HepG2 (cell line): ENCODE data around the gene NGEF. TPM values are rescaled to one million over a fixed set of nuclear protein-coding genes. Genes with fewer than 3 reads are reported as not detected.

Source experiments
- BCL6 ChIP-seq: IDR thresholded peaks from 2 replicates; pipeline ENCODE4 v1.6.1; 2016; ENCODE audit warnings: missing genetic modification reagents, missing compliant biosample characterization
- CREBL2 ChIP-seq: sonication (generic); formaldehyde crosslinking; IDR thresholded peaks from 2 replicates; pipeline ENCODE4 v1.8.1; 2023; ENCODE audit warnings: missing genetic modification reagents, mild to moderate bottlenecking, borderline replicate concordance
- ELF3 ChIP-seq: IDR thresholded peaks from 2 replicates; pipeline ENCODE4 v1.6.1; 2016; ENCODE audit warnings: missing genetic modification reagents, missing compliant biosample characterization
- HINFP ChIP-seq: sonication (generic); formaldehyde crosslinking; IDR thresholded peaks from 2 replicates; pipeline ENCODE4 v1.4.0; 2020; ENCODE audit warnings: low read depth, mild to moderate bottlenecking, missing genetic modification reagents
- KLF15 ChIP-seq: sonication (generic); formaldehyde crosslinking; IDR thresholded peaks from 2 replicates; pipeline ENCODE4 v1.8.1; 2023; ENCODE audit warnings: borderline replicate concordance, mild to moderate bottlenecking, inconsistent platforms, missing genetic modification reagents, mixed read lengths
- KMT2A ChIP-seq: sonication (generic); formaldehyde crosslinking; IDR thresholded peaks from 2 replicates; pipeline ENCODE4 v1.4.0; 2020; ENCODE audit warnings: missing genetic modification reagents
- LRRFIP1 ChIP-seq: sonication (generic); formaldehyde crosslinking; conservative IDR thresholded peaks from 2 replicates; pipeline ENCODE4 v1.4.0; 2020; ENCODE audit warnings: missing genetic modification reagents
- MEF2D ChIP-seq: sonication (generic); formaldehyde crosslinking; IDR thresholded peaks from 2 replicates; pipeline ENCODE4 v1.5.1; 2020; ENCODE audit warnings: mild to moderate bottlenecking, missing genetic modification reagents
- NFIB ChIP-seq: sonication (generic); formaldehyde crosslinking; IDR thresholded peaks from 2 replicates; pipeline ENCODE4 v1.9.0; 2021; ENCODE audit warnings: missing genetic modification reagents, mild to moderate bottlenecking, borderline replicate concordance
- NRL ChIP-seq: sonication (generic); formaldehyde crosslinking; IDR thresholded peaks from 2 replicates; pipeline ENCODE4 v1.5.0; 2020; ENCODE audit warnings: missing genetic modification reagents, mild to moderate bottlenecking, moderate library complexity, borderline replicate concordance
- PRMT3 ChIP-seq: sonication (generic); formaldehyde crosslinking; IDR thresholded peaks from 2 replicates; pipeline ENCODE4 v1.8.1; 2022; ENCODE audit warnings: low read depth, mild to moderate bottlenecking, moderate library complexity, missing genetic modification reagents, borderline replicate concordance
- SALL1 ChIP-seq: sonication (generic); formaldehyde crosslinking; IDR thresholded peaks from 2 replicates; pipeline ENCODE4 v1.8.0; 2022; ENCODE audit warnings: mild to moderate bottlenecking, missing genetic modification reagents
- TBL1XR1 ChIP-seq: fragments of 150-350 bp; IDR thresholded peaks from 2 replicates; pipeline ENCODE4 v1.6.1; 2014; ENCODE audit warnings: borderline replicate concordance, low read length; ENCODE audit not compliant: partially characterized antibody
- TFAP4 ChIP-seq: sonication (generic); IDR thresholded peaks from 2 replicates; pipeline ENCODE4 v1.6.1; 2016; ENCODE audit warnings: low read depth, borderline replicate concordance
- TOPORS ChIP-seq: sonication (generic); formaldehyde crosslinking; IDR thresholded peaks from 2 replicates; pipeline ENCODE4 v1.8.0; 2023; ENCODE audit warnings: mild to moderate bottlenecking, missing genetic modification reagents
- ZBTB8A ChIP-seq: sonication (generic); formaldehyde crosslinking; IDR thresholded peaks from 2 replicates; pipeline ENCODE4 v1.4.0; 2020; ENCODE audit warnings: mild to moderate bottlenecking, low read depth, missing genetic modification reagents, borderline replicate concordance
- ZMAT5 ChIP-seq: sonication (generic); formaldehyde crosslinking; IDR thresholded peaks from 2 replicates; pipeline ENCODE4 v1.5.0; 2020; ENCODE audit warnings: mild to moderate bottlenecking, low read depth, missing genetic modification reagents, borderline replicate concordance
- ZNF143 ChIP-seq: sonication (generic); formaldehyde crosslinking; IDR thresholded peaks from 2 replicates; pipeline ENCODE4 v1.4.0; 2020; ENCODE audit warnings: missing genetic modification reagents
- ZNF20 ChIP-seq: sonication (generic); formaldehyde crosslinking; IDR thresholded peaks from 2 replicates; pipeline ENCODE4 v1.4.0; 2020; ENCODE audit warnings: mild to moderate bottlenecking, moderate library complexity, missing genetic modification reagents
- ZNF263 ChIP-seq: sonication (generic); formaldehyde crosslinking; IDR thresholded peaks from 2 replicates; pipeline ENCODE4 v1.4.0; 2020; ENCODE audit warnings: missing genetic modification reagents
- ZNF572 ChIP-seq: sonication (generic); formaldehyde crosslinking; IDR thresholded peaks from 2 replicates; pipeline ENCODE4 v1.5.1; 2020; ENCODE audit warnings: mild to moderate bottlenecking, missing genetic modification reagents
- ZNF737 ChIP-seq: sonication (generic); formaldehyde crosslinking; IDR thresholded peaks from 2 replicates; pipeline ENCODE4 v1.5.0; 2020; ENCODE audit warnings: missing genetic modification reagents, mild to moderate bottlenecking, borderline replicate concordance
- ZNF766 ChIP-seq: sonication (generic); formaldehyde crosslinking; IDR thresholded peaks from 2 replicates; pipeline ENCODE4 v1.5.0; 2020; ENCODE audit warnings: missing genetic modification reagents, borderline replicate concordance
- polyA plus RNA-seq, 8 experiments: library from polyadenylated mRNA; depleted of rRNA in 3 of 8; stranded (reverse) in 7 of 8; unstranded in 1 of 8; fragments of >200 nt; fragmentation: Illumina TruSeq in 4 of 8; extraction: Trizol in 4 of 8; gene quantifications; 2 replicates each; pipeline versions ENCODE4 v1.2.1 to v1.2.3, GENCODE V29; 2011 to 2016; ENCODE audit warnings: low read depth in 4 of 8, missing spikeins in 1 of 8, mixed read lengths in 1 of 8; ENCODE audit not compliant: insufficient read depth in 1 of 8
- total RNA-seq, 5 experiments: library from RNA; depleted of rRNA; stranded (reverse); fragments of >200 nt; fragmentation: Illumina TruSeq; extraction: Trizol; gene quantifications; 2 replicates each; pipeline ENCODE4 v1.2.3, GENCODE V29; 2016; ENCODE audit warnings: low read depth in 1 of 5

NGEF gene
- total and polyA plus RNA-seq, 2 of the 13 experiments (the other 11 are each of a cell fraction or from before 2014, with no cell fraction given) = 14.4 to 36.9 TPM

GRCh38 chr2:233060501-233060979, 47.5 kb upstream of the NGEF start (continued):
- TF ChIP-seq NFIB (CRISPR knock-in tag) = no peak
- TF ChIP-seq TBL1XR1 = no peak
- TF ChIP-seq TOPORS (CRISPR knock-in tag) = no peak
- TF ChIP-seq ZBTB8A (CRISPR knock-in tag) = no peak
- TF ChIP-seq NRL (CRISPR knock-in tag) = no peak
- TF ChIP-seq ZNF143 (CRISPR knock-in tag) = 0 out of 2 replicates have a peak, but pooled peaks have one; percentile 1
- TF ChIP-seq ZNF572 (CRISPR knock-in tag) = no peak
- TF ChIP-seq SALL1 (CRISPR knock-in tag) = peak; percentile 22; the same call in 1 of the 2 replicates
- no peak for TF ChIP-seq KMT2A
- no peak for TF ChIP-seq ZMAT5 (CRISPR knock-in tag)
- no peak for TF ChIP-seq PRMT3 (CRISPR knock-in tag)
- TF ChIP-seq ZNF263 (CRISPR knock-in tag) = no peak
- TF ChIP-seq CREBL2 (CRISPR knock-in tag) = peak; percentile 59; the same call in 1 of the 2 replicates
- peak; percentile 45; the same call in 1 of the 2 replicates for TF ChIP-seq ELF3 (CRISPR knock-in tag)
- TF ChIP-seq ZNF766 (CRISPR knock-in tag) = no peak
- TF ChIP-seq BCL6 = peak; percentile 86
- no peak for TF ChIP-seq HINFP (CRISPR knock-in tag)
- no peak for TF ChIP-seq LRRFIP1 (CRISPR knock-in tag)
- TF ChIP-seq MEF2D (CRISPR knock-in tag) = no peak; the same call in 1 of the 2 replicates
- TF ChIP-seq ZNF737 (CRISPR knock-in tag) = no peak
- no peak for TF ChIP-seq TFAP4
- TF ChIP-seq ZNF20 (CRISPR knock-in tag) = no peak
- TF ChIP-seq KLF15 (CRISPR knock-in tag) = no peak
